ENCODE data around the gene LIPH.

- TF ChIP-seq BRCA1 (IDR thresholded peaks at IDR 0.05; ENCODE audit: low read depth, low read length) = no peak
- TF ChIP-seq GABPA (IDR thresholded peaks at IDR 0.05; ENCODE audit: low read depth) = no peak
- TF ChIP-seq CTCF (IDR thresholded peaks at IDR 0.05 in 2 of 3, conservative IDR thresholded peaks at IDR 0.05 in 1 of 3; ENCODE audit: control insufficient read depth in 2 of 3, extremely low read depth in 1 of 3, insufficient read depth in 1 of 3, low read depth in 3 of 3, low read length in 3 of 3) = no peak
- TF ChIP-seq CBFB (IDR thresholded peaks at IDR 0.05; ENCODE audit: low read depth) = no peak
- no peak for TF ChIP-seq TAF1 (IDR thresholded peaks at IDR 0.05; ENCODE audit: borderline replicate concordance, low read depth, low read length)
- TF ChIP-seq MAX (IDR thresholded peaks at IDR 0.05; ENCODE audit: low read depth, low read length) = no peak
- TF ChIP-seq USF2 (IDR thresholded peaks at IDR 0.05; ENCODE audit: borderline replicate concordance, low read depth, low read length) = no peak
- TF ChIP-seq EP300 (IDR thresholded peaks at IDR 0.05; ENCODE audit: borderline replicate concordance in 1 of 2, control insufficient read depth in 1 of 2, low read depth in 2 of 2, low read length in 2 of 2) = no peak
- no peak for TF ChIP-seq SP1 (IDR thresholded peaks at IDR 0.05; ENCODE audit: low read depth, low read length)
- TF ChIP-seq ZNF207 (IDR thresholded peaks at IDR 0.05; ENCODE audit: borderline replicate concordance) = no peak
- TF ChIP-seq RELA (IDR thresholded peaks at IDR 0.05; ENCODE audit: borderline replicate concordance, partially characterized antibody) = no peak
These were observed 82.1 kb downstream of the LIPH start for GRCh38 chr3:185470323-185470722.

Data from GM12878 (cell line).